H1 (cell line): ENCODE data around the gene GABARAPL1.

Experiments used
- CTCF ChIP-seq, 3 experiments: IDR thresholded peaks; 1 replicate in 2 of 3; 2 replicates in 1 of 3; pipeline versions ENCODE4 v1.5.1 to v1.6.1; 2011; ENCODE audit warnings: low read length in 3 of 3, mild to moderate bottlenecking in 3 of 3, inconsistent platforms in 2 of 3, low read depth in 1 of 3, moderate library complexity in 1 of 3; ENCODE audit not compliant: insufficient read depth in 1 of 3; ENCODE audit errors: control extremely low read depth in 1 of 3
- EZH2 ChIP-seq: fragments of 200-600 bp; sonication (generic); IDR thresholded peaks from 2 replicates; pipeline ENCODE4 v1.7.1; 2012; ENCODE audit warnings: low read depth, mild to moderate bottlenecking, moderate library complexity, low read length, inconsistent platforms; ENCODE audit not compliant: severe bottlenecking
- JUN ChIP-seq: IDR thresholded peaks from 2 replicates; pipeline ENCODE4 v1.6.1; 2011; ENCODE audit warnings: low read depth, mild to moderate bottlenecking, improper control_type of control experiment, low read length
- POLR2A ChIP-seq, 2 experiments: IDR thresholded peaks; 1 replicate in 1 of 2; 2 replicates in 1 of 2; pipeline ENCODE4 v1.6.1; 2011; ENCODE audit warnings: low read depth in 2 of 2, low read length in 2 of 2, mild to moderate bottlenecking in 2 of 2; ENCODE audit errors: control extremely low read depth in 1 of 2
- POLR2AphosphoS5 ChIP-seq: IDR thresholded peaks from 2 replicates; pipeline ENCODE4 v1.6.1; 2011; ENCODE audit warnings: low read depth, low read length
- RFX5 ChIP-seq: IDR thresholded peaks from 2 replicates; pipeline ENCODE4 v1.6.1; 2011; ENCODE audit warnings: low read depth, low read length, improper control_type of control experiment, borderline replicate concordance
- ZNF274 ChIP-seq: IDR thresholded peaks from 2 replicates; pipeline ENCODE4 v1.7.0; 2012; ENCODE audit warnings: low read length, borderline replicate concordance; ENCODE audit errors: extremely low read depth

GRCh38 chr12:10165421-10165820, 47.3 kb upstream of the GABARAPL1 start:
- TF ChIP-seq CTCF (IDR thresholded peaks at IDR 0.05; ENCODE audit: control extremely low read depth in 1 of 3, insufficient read depth in 1 of 3, low read depth in 1 of 3, low read length in 3 of 3) (no peak), RFX5 (no peak), POLR2AphosphoS5 (no peak), POLR2A (IDR thresholded peaks at IDR 0.05; ENCODE audit: control extremely low read depth in 1 of 2, low read depth in 2 of 2, low read length in 2 of 2) (no peak), EZH2 (no peak), JUN (no peak), ZNF274 (no peak)
